ENCODE results near the gene MSX1. TPM values are rescaled to one million over a fixed set of nuclear protein-coding genes. Genes with fewer than 3 reads are reported as not detected.

MSX1 gene
- total and polyA plus RNA-seq, 2 of the 13 experiments (the other 11 are each of a cell fraction or from before 2014, with no cell fraction given), result 12.1 to 14.9 TPM

GRCh38 chr4:4859325-4859798 lies at the start of gene MSX1 (continued):
- TF ChIP-seq ZNF512 (CRISPR knock-in tag; IDR thresholded peaks at IDR 0.05) (no peak), BCLAF1 (IDR thresholded peaks at IDR 0.05) (no peak), ZNF790 (CRISPR knock-in tag; IDR thresholded peaks at IDR 0.05; ENCODE audit: borderline replicate concordance) (0 out of 2 replicates have a peak, but pooled peaks have one; percentile 59), KAT7 (CRISPR knock-in tag; IDR thresholded peaks at IDR 0.05; ENCODE audit: borderline replicate concordance) (no peak), THAP7 (CRISPR knock-in tag; IDR thresholded peaks at IDR 0.05) (no peak), FOXP1 (IDR thresholded peaks at IDR 0.05) (no peak), FOXP1 (CRISPR knock-in tag; IDR thresholded peaks at IDR 0.05) (no peak), MLLT10 (CRISPR knock-in tag; IDR thresholded peaks at IDR 0.05) (no peak), ZNF572 (CRISPR knock-in tag; IDR thresholded peaks at IDR 0.05) (no peak), TAF1 (CRISPR knock-in tag; IDR thresholded peaks at IDR 0.05) (peak; percentile 72), FOSL1 (CRISPR knock-in tag; IDR thresholded peaks at IDR 0.05; ENCODE audit: borderline replicate concordance) (no peak), PPARG (CRISPR knock-in tag; conservative IDR thresholded peaks at IDR 0.05) (no peak), ZGPAT (CRISPR knock-in tag; IDR thresholded peaks at IDR 0.05) (0 out of 2 replicates have a peak, but pooled peaks have one; percentile 19), MLXIP (CRISPR knock-in tag; IDR thresholded peaks at IDR 0.05; ENCODE audit: borderline replicate concordance) (no peak), HINFP (CRISPR knock-in tag; IDR thresholded peaks at IDR 0.05; ENCODE audit: low read depth) (no peak), THAP9 (CRISPR knock-in tag; IDR thresholded peaks at IDR 0.05; ENCODE audit: borderline replicate concordance) (no peak)
